Nucleus accumbens (tissue), 56 donors: Measurements from ENCODE around the gene SPATC1L.

ENCODE experiments used
- DNase-seq, 56 donors: peaks; one replicate each; lab custom pipeline; 2025; lab: John Stamatoyannopoulos, UW

The SPATC1L gene

GRCh38 chr21:46168659-46169386 is 15.4 kb downstream of the SPATC1L start:
- DNase-seq: no peak

DNA sequence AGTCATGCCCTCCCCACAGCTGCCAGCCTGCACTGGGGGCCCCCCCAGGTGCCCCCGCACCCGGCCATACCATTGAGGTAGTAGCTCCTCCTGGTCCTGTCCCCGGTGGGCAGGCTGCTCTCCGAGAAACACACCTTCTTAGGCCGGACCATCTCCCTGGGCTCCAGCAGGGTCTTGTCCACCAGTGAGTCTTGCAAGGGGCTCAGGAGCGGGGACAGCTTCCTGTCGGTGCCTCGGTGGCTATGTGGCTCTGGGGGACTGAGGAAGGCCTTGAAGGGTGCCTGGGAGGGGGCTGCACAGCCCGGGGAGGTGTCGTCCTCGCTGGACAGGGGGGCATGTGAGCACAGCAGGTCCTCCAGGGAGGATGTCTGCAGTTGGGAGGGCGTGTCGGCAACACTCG is 16.0 kb downstream of the SPATC1L start:
- DNase-seq: no peak

- no peak for DNase-seq
Measured at GRCh38 chr21:46165098-46165497, 19.2 kb downstream of the SPATC1L start.

- DNase-seq: no peak
Measured at GRCh38 chr21:46163380-46163779, 20.9 kb downstream of the SPATC1L start.

GRCh38 chr21:46161633-46162592 is 22.3 kb downstream of the SPATC1L start:
- DNase-seq: no peak

DNA sequence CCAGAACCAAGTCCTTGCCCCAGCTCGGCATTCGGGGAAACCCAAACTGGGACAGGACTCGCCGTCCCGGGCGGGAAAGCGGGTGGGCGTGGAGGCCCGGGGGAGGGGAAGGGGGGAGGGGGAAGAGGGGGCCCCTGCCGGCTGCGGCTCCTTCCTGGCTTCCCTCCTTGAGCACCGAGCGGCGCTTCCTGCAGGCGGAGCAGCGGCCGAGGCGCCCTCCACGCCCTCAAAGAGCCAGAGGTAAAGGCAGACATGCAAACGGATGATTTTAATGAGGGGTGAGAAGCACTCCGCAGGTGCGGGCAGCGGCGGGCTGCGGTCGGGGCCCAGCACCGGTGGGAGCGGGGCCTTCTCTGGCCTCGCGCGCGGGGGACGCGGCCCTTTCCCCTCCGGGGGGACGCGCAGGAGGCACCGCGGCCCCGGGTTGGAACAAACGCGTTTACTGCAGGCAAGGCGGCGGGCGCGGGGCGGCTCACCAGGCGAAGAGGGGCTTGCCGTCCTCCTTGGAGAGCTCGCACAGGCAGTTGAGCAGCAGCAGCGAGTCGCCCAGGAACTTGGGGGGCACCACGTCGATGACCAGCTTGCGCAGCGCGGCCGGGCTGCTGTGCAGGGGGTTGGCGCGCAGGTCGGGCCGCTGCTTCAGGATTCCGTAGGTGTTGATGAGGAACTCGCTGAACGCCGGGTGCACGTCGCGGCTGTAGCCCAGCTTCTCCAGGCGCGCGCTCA is 23.2 kb downstream of the SPATC1L start:
- DNase-seq: no peak

- DNase-seq: no peak
Measured at GRCh38 chr21:46160657-46160906, 23.7 kb downstream of the SPATC1L start.

DNA sequence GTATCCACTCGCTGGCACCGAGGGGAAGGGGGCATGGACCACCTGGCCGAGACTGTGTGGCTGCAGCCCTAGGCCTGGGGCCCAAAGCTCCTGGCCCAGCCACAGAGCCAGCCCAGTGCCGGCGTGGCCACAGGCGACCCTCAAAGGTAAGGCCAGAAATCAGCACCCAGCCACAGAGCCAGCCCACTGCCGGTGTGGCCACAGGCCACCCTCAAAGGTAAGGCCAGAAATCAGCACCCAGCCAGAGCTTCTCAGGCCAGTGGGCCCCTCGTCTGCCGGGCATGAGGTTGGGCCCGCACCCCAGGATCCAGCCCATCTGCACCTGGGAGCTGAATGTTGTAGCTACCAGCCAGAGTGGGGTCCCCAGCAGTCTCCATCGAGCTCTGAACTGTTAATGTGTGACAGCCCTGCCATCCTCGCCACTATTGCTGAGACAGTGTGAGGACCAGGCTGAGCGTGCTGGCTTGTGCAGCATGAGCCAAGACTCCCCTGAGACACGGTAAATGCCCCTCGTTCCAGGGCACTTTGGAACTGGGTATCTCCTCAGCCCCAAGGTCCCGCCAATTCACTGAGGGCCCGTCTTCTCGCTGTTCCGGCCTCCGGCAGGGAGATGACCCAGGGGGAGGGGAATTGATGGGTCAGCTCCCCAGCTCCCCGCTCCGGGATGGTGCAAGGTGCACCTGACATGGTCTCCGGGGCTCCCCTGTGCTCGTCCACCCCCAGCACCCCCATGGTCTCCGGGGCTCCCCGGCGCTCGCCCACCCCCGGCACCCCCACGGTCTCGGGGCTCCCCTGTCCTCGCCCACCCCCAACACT is 24.2 kb downstream of the SPATC1L start:
- no peak for DNase-seq

DNA sequence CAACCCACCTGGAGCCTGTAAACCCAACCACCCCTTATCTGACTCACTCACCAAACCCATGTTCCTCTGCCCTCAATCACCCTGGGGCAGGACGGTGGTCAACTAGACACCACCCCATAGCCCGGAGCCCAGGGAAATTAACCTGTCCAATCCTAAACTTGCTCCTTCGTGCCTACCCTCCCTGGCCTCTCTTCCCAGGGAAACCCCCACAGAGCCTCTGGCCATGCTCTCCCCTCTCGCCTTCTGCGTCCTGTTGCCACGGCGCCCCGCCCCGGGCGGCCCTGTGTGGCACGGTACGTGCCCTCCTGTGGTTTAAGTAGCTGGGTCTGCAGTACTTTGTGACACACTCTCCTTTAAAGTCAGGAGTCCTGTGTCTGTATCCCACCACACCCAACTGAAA is 24.9 kb downstream of the SPATC1L start:
- no peak for DNase-seq

DNA sequence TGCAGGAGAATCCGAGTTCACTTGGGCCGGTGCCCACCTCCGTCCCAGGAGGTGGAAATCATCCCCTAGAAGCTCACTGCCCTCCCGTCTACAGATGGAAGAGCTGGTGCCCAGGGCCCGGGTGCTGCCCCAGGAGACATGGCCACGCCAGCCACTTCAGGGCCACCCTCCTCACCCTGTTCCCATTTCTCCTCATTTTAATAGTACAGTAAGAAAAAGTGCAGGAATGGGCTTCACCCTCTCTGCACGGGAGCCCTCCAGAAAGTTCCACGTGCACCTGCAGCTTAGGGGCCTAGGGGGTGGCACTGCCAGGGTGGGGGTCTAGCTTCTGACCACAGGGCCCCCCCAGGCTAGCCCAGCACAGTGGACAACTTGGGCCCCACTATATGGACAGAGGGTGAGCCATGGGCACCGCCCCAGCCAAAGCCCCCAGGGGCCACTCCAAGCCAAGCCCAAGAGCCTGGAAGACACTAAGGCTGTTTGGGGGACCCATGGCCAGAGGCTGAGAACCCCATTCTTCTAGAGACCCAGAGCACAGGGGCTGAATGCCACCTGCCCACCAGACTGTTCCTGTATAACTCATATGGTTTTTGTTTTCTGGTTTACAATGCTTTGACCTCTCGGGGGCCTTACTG is 25.5 kb downstream of the SPATC1L start:
- DNase-seq: no peak

DNA sequence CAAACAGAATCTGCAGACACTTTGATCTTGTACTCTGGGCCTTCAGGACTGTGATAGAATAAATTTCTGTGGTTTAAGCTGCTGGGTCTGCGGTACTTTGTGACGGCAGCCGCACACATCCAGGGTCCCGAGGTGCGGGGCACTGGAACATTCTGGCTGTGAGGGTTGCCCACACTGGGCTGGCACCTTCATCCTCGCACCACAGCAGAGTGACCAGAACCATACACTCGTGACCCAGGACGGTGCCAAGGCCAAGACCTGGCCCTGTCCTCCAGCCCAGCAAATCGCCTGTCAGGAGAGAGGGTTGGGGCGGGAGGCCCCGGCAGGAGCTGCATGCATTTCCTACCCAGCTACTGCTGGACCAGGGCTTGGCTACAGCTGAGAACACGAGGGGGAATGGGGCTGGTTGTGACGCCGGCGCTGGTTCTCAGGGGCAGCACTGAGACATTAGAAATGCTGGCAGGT is 26.2 kb downstream of the SPATC1L start:
- DNase-seq: no peak

DNA sequence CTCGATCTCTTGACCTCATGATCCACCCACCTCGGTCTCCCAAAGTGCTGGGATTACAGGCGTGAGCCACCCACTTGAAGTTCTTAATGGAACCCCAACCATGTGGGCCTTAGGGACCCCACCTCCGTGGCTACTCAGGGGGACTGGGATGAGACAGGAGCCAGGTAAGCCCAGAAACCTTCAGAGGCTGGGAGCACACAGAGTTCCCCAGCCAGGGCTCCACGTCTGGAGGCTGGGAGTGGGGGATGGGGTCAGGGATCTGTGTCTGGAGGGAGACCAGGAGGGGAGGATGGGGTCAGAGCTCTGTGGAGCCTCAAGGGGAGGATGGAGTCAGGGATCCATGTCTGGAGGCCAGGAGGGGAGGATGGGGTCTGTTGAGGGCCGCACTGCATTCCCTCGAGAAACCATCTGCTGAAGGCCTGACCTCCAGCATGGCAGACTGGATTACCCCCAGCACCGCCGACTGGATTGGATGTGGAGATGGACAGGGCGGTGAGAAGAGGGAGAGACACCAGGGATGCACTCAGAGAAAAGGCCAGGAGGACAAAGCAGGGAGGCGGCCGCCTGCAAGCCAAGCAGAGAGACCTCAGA is 26.8 kb downstream of the SPATC1L start:
- DNase-seq: no peak

- no peak for DNase-seq
Measured at GRCh38 chr21:46156678-46157077, 27.6 kb downstream of the SPATC1L start.

GRCh38 chr21:46156378-46156645 is 27.9 kb downstream of the SPATC1L start:
- DNase-seq: no peak

GRCh38 chr21:46155514-46156377 is 28.5 kb downstream of the SPATC1L start, which contains the start of gene FTCD:
TSS of gene FTCD (minus strand) at chr21:46155579. CDS start at chr21:46155523, 56 bp downstream.
- no peak for DNase-seq

- no peak for DNase-seq
Measured at GRCh38 chr21:46154955-46155513, 29.2 kb downstream of the SPATC1L start.

DNA sequence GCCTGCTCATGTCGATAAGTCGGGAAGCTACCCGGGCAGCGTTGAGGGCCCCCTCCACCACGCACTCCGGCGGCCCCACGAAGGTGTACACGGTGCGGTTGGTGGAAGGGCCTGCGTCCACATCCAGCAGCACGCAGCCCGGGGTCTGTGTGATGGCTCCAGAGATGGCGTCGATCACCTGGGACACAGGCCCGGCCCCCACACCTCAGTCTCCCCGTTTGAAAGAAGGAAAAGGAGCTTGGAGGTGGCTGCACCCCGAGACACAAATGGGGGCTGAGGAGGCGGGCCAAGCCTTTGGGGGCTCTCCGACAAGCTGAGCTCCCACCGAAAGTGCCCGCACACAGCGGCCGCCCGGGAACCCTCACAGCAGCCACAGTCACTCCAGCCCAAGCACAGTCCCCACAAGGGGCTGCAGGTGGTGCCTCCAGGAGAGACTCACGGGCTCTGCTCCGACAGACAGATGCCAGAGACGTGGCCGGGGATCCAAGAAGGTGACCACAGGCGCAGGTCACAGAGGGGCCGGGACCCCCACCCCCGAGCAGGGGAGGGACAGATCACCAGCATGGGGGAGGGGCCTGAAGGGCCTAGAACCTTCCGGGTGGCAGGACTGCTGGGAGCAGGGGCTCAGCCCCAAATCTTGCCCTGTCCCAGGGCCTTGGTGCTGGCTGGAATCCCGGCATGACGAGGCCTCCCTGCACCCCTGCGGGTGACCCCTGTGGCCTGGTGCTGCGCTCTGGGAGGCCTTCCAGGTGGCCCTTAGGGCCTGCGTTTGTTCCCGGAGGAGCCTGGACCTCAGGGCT is 29.9 kb downstream of the SPATC1L start:
- DNase-seq: no peak
